GM18508 (cell line): ENCODE results near the gene NLN.
"Not testable (repeated sequence)": the region's sequence is repeated elsewhere in the genome, so short reads cannot be mapped to it uniquely, and the experiment has no call there.

Experiments used
- ATAC-seq: cut with Tn5 transposase; IDR thresholded peaks from one replicate; pipeline ENCODE4 v1.9.1; 2021; ENCODE audit warnings: moderate number of reproducible peaks; ENCODE audit not compliant: insufficient read depth, unreplicated experiment

The NLN gene

GRCh38 chr5:65861830-65862241 is 139.8 kb downstream of the NLN start:
- ATAC-seq = no peak

DNA sequence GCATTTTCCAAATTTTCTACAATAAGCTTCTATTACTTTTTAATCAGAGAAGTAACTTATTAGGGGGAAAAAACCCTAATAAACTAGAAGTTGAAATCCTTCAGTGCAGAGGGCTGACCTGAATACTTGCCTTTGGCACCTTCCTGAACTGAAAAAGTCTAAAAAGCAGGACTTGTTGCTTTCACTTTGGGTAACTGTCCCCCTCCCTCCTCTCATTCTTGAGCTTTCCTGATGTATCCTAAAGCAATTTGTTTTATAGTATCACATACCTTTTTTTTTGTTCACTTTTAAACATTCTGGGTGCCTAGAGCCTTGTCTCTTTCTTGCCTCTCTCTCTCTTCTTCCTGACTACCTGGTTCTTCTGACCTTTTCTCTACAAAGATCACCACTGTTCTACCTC is 140.4 kb downstream of the NLN start:
- no peak for ATAC-seq

- ATAC-seq = no peak
Observed at GRCh38 chr5:65863747-65864146, 141.7 kb downstream of the NLN start.

DNA sequence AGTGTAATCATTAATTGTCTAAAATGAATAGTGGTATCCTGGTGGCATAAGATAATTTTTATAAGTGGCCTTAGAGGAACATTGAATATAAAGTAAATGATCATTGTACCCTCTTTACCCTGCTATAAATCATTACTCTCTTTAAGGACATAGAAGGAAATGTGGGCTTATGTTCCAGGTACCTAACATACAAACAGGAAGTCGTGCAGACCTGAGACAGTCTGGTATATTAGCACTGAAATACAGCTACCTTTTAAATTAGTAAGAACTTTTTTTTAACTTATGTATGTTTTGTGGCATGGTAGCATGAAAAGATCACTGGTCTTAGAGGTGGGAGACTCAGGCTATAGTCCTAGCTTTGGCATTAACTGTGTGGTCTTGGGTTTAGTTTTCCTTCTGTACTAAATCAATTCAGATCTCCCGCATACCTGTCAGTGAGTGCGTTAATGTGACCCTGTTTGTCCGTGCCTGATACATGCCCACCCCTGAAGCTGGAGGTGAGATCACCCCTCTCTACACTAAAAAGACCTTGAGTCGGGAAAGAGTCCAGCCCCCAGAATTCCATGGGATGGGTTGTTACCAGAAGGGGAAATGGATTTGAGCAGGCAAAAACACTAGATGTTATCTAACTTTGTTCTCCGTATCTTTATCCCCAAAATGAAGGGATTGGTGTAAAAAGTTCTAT is 145.0 kb downstream of the NLN start:
- no peak for ATAC-seq

- no peak for ATAC-seq
Observed at GRCh38 chr5:65867542-65868195, 145.7 kb downstream of the NLN start.

DNA sequence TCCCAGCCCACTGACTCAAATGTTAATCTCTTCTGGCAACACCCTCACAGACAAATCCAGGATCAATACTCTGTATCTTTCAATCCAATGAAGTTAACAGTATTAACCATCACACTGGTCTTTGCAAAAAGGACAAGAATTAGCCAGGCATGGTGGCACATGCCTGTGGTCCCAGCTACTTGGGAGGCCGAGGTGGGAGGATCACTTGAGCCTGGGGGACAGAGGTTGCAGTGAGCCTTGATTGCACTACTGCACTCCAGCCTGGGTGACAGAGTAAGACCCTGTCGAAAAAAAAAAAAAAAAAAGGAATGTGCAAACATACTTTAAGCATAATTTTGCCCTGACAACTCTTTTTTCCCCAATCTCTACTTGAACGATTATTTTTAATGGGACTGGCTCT is 146.5 kb downstream of the NLN start:
- no peak for ATAC-seq

DNA sequence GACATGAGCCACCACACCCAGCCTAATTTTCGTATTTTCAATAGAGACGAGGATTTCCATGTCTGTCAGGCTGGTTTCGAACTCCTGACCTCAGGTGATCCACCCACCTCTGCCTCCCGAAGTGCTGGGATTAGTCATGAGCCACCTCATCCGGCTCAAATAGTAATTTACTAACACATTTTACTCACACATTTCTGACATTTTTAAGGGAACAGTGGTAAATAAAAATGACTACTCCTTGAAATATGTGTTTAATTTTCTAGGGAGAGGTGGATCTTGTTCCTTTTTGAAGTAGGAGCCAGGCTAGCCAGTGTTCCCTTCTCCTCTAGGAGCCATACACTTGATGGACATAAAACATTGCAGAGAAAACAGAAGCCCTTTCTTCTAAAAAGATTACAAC is 149.2 kb downstream of the NLN start:
- no peak for ATAC-seq

DNA sequence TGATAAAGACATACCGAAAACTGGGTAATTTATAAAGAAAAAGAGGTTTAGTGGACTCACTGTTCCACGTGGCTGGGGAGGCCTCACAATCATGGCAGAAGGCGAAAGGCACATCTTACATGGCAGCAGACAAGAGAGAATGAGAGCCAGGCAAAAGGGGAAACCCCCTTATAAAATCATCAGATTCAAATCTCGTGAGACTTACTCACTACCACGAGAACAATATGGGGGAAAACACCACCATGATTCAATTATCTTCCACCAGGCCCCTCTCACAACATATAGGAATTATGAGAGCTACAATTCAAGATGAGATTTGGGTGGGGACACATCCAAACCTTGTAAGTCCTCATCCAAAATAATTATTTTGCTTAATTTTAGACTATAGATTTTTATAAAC is 149.8 kb downstream of the NLN start:
- ATAC-seq = not testable (repeated sequence)

GRCh38 chr5:65873181-65873750 is 151.3 kb downstream of the NLN start:
- no peak for ATAC-seq

DNA sequence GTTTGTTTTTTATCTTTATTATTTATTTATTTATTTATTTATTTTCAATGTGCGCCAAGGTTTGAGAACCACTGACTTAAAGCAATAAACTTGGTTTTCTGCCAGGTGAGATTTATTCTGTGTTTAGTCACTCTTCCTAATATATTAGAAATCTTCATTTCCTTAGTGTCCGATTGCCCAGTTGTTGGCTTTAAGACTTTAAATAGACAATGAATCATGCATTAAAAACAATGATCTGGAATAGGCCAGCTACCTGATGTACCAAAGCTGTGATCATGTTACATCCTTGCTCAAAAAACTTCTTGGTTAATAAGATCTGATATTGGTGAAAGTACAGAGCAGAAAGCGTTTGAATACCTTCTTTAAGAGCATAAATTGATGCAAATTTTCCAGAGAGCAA is 152.2 kb downstream of the NLN start:
- ATAC-seq = no peak

GRCh38 chr5:65876496-65876895 is 154.5 kb downstream of the NLN start:
- no peak for ATAC-seq

DNA sequence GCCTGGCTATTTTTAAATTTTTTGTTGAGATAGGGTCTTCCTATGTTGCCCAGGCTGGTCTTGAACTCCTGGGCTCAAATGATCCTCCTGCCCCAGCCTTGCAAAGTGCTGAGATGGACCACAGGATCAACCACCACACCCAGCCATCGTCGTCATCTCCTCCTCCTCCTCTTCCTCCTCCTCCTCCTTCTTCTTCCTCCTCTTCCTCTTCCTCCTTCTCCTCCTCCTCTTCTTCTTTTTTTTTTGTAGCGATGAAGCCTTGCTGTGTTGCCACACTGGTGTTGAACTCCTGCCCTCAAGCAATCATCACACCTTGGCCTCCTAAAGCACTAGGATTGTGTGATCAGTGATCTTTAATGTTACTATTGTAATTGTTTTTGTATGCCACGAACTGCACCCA is 155.0 kb downstream of the NLN start:
- no peak for ATAC-seq
